ENCODE data around the gene FMO2.

The FMO2 gene, protein sequence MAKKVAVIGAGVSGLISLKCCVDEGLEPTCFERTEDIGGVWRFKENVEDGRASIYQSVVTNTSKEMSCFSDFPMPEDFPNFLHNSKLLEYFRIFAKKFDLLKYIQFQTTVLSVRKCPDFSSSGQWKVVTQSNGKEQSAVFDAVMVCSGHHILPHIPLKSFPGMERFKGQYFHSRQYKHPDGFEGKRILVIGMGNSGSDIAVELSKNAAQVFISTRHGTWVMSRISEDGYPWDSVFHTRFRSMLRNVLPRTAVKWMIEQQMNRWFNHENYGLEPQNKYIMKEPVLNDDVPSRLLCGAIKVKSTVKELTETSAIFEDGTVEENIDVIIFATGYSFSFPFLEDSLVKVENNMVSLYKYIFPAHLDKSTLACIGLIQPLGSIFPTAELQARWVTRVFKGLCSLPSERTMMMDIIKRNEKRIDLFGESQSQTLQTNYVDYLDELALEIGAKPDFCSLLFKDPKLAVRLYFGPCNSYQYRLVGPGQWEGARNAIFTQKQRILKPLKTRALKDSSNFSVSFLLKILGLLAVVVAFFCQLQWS

DNA sequence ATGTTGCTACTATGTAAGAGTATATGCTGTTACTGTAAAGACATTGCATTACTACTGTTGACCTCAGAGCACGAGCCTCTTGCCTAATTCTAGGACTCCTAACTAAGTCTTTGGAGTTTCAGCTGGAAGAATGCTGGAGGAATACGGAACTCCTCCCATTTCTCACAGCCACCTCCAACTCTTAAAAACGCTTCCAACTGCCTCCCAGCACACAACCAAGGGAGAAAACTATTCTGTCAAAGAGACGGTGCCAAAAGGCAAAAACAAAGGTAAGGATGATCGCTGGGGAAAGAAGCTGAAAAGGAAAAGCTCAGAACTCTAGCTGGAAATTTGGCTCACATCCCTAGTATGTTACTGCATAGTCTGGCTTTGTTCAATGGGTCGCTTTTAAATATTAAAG is at the start of gene FMO2:
Gene FMO2 (plus strand): TSS at position 210 of the 400 bp plus-strand sequence. CDS start 414 bp downstream, outside the sequence.
- no peak for DNase-seq

DNA sequence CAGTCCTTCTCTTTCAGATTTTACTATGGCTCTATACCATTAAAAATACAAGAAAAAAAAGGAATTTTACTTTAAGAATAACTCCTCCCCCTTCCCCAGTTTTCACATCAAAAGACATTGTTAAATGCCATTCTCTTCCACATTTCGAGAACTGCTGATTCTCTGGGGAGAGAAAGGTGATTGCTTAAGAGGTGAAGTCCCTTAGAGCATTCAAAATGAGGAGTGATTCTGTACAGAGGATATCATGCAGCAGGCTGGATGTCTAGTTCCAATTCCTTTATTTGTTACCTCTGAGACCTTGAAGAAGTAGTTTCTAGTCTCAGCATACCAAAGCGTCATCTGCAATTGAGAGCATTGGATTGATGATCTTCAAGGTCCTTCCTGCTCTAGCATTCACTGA is 47.5 kb upstream of the FMO2 start:
- no peak for DNase-seq

DNA sequence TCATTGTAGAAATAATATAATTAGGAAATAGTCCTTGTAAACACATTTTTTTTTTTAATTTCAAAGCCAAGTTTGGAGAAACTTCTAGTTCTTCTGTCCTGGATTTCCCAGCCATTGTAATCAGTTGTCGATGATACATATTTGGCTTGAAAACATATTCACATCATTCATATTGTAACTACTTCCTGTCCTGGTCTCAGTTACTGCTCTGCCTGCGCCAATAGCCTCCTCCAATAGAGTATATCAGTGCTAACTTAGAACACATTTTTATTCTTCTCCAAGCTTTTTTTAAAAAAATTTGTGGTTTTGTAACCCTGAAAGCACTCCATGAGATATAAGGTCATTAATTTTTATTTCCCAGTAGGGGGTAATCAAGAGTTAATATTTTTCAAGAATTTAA is 46.1 kb upstream of the FMO2 start:
- DNase-seq: peak; percentile 69

DNA sequence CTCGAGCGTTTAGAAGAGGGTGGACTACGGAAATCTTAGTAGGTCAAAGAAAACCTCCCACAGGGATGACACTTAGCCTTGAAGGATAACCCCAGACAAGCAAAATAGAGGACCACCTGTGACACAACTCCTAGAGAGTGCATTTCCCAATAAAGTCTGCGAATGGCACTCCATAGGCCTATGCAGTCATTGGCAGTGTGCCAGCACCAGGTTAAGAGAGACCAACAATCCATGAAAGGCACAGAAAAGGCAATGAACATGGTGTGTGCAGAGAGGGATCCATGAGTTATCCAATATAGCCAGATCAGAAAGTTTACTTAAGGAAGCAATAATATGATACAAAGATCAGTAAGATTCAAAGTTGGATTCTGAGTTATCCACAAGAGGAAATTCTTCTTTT is 45.2 kb upstream of the FMO2 start:
- peak; percentile 37 for DNase-seq

DNA sequence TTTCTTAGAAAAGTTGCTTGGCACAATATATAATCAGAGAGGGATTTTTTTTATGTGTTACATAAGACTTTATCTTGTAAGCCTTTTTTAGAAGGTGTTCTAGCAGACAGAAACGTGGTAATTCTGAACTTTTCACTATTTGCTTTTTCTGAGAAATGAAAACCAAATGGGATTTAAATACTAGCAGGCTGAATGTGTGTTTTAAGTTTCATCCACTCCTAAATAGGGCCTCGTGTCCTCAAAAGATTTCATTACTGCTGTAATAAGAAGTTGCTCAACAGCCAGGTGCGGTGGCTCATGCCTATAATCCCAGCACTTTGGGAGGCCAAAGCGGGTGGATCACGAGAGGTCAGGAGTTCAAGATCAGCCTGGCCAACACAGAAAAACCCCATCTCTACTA is 44.7 kb upstream of the FMO2 start:
- no peak for DNase-seq

DNA sequence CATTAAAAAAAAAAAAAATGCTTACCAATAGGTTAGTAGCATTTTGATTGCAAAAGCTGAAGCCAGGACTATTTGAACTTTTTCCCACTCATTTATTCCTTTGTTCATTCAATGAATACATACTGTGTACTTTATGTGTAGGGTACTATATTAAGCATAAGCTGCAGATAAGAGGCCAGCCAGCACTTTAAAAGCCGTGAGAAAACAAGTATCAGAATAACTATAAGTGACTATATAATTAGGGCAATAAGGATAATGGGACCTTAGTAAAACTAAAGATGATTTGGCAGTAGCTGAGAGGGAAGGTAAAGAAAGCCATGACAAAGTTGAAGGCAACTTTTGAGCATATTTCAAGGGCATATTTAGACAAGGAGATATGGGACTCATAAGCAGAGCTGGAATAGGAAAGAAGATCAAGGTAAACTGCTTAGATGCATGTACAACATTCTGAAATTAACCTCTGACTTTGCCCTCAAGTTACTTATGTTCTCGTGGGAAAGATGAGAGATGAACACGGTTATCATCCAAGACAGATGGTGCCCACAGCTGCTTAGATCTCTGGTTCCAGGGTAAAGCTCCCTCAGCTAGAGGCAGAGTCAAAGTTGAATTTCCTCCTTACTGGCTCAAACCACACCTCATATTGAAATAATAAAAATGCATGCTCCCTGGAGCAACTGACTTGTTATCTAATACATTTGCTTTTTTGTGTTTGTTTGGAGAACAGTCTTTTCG is 44.0 kb upstream of the FMO2 start:
- no peak for DNase-seq

DNA sequence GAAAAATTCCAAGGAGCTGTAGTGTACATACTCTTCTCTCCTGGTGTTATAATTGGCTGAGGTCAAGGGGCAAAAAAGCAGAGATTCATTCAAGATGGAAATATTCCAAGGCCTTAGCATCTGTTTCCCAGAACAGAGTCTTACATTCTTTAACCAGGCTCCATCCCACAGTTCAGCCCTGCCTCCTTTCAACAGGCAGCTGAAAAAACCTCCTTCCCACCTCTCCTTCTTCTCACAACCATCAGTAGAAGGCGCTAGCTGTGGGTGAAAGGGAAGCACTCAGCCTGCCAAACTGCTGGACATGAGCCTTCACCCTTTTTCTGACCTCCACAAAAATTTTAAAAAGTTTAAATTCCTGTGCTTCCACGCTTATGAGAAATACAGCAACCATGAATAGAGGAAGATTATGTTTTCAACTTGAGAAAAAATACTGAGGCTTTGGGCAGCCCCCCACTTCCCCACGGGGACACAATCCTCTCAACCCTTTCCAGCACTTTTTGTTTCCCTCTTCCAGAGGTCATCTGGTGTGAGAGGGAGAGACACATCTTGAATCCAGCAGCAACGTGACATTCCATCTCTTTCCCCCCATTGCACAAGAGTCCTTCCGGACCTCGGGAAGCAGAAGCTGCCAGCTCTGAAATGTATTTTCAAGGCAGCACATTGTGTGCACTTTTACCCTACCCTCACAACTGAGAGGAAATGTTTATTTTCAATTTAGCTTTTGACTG is 43.2 kb upstream of the FMO2 start:
- DNase-seq: no peak

DNA sequence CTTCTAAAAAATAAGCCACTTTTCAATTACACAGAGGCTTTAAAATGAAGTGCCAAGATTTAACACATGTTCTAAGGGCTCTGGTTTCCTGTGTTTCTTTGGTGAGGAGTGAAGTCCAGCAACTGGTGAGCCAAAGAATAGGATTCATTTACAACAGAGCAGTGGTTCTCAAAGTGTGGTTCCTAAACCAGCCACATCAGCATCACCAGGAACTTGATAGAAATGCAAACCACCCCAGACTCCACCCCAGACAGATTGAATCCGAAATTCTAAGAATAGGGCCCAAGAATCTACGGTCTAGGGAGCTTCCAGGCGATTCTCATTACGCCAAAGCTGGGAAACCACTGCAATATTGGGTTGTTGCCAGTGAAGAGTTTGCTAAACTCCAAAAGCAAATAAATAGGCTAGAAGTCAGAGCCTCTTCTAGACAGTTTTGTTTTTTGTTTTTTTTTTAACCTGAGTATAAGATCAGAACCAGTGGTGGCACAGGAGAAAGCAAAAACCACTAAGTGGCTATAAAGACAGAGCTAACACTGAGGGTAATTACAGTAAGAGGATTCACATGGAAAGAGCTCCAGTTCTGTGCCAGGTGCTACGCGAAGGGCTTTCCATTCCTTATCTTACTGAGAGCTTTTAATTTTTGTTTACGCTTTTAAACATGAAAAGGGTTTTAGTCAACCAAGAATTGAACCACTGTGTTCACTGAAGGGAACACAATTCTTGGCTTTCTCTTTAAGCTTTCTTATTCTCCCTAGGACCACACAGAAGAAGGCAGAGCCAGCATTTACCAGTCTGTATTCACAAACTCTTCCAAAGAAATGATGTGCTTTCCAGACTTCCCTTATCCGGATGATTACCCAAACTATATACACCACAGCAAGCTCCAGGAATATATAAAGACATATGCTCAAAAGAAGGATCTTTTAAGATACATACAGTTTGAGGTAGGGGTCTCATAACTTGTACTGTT is 42.4 kb upstream of the FMO2 start:
- DNase-seq: peak; percentile 99

DNA sequence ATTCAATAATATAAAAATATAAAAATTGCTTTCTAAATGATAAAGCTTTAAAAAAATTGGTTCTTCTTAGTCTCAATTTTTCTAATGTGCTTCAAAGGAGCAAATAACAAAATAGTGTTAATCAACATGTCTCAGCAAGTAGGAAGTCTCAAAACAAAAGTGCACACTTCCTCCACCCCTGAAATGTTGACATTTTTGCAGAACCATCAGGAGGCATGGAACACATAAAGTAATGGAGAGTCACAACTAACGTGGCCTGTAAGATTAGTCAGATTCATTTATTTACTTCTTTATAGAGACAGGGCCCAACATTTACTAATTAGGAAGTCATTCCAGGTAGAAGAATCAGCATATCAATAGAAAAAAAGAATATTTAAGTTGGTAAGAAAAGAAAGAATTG is 34.9 kb upstream of the FMO2 start:
- no peak for DNase-seq

DNA sequence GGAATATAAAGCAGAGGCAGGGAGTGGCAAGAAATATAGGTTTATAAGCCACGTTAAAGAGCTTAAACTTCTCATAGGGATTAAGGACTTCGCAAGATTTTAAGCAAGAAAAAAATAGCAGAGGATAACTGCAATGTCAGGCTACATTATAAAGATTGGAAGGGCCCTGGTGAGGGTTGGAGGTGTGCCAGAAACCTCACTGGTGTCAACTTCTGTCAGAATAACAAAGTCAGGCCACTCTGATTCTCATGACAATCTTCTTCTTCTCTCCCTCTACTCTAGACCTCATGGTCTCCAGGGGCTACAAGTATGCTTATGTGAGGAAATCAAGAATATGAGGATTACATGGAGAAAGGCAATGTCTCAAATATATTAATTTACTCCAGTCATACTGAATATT is 32.6 kb upstream of the FMO2 start:
- no peak for DNase-seq

DNA sequence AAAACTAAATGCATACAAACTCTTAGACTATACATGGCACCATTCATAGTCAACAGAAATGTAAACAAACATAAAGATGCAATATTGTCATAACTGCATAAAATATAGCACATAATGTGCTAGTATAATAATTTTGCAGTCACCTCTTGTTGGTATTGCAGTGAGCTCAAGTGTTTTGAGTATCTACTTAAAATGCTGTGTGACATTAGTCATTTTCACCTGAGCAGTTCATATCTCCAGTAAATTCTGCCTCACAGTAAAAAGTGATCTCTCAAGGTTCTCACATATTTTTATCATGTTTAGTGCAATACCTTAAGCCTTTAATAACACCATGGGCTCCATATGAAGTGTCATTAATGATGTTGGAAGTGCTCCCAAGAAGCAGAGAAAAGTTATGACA is 29.6 kb upstream of the FMO2 start:
- no peak for DNase-seq

DNA sequence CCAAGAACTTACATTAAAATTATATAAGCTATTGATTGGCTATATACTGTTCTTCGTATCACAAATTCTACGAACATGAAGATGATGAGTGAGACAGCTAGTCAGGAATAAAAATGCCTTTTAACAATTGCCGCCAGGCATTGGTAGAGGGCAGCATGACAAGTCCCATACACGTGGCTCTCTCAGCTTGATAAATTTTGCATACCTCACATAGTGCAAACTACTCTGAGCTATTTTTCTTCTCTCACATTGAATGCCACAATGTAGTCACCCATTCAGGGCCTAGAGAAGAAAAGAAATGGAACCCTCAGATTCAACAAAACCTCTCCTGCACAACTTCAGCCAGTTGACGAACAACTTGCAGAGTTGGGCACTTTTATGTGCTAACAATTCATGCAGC is 27.0 kb upstream of the FMO2 start:
- DNase-seq: no peak

DNA sequence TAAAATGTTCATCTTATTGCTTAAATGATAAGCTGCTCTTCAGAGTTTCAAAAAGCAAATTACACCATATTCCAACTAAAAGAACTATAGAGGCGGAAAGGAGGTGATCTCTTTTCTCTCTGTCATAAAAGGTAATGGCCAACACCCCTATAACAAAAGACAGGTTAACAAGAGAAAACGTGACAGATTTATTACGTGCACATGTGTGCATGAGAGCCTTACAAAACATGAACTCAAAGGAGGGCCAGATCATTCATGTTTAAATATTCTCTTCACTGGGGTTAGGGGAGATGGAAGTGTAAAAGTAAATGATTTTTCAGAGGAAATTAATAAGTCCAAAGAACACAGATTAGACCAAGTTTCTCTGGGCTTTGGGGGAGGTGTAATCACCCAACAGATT is 26.5 kb upstream of the FMO2 start:
- no peak for DNase-seq

DNA sequence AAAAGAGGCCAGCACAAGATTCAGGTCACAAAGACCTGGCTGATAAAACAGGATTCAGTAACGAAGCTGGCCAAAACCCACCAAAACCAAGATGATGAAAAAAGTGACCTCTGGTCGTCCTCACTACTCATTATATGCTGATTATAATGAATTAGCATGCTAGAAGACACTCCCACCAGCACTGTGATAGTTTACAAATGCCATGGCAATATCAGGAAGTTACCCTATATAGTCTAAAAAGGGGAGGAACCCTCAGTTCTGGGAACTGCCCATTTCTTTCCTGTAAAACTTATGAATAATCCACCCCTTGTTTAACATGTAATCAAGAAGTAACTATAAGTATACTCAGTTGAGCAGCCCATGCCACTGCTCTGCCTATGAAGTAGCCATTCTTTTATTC is 26.0 kb upstream of the FMO2 start:
- no peak for DNase-seq

DNA sequence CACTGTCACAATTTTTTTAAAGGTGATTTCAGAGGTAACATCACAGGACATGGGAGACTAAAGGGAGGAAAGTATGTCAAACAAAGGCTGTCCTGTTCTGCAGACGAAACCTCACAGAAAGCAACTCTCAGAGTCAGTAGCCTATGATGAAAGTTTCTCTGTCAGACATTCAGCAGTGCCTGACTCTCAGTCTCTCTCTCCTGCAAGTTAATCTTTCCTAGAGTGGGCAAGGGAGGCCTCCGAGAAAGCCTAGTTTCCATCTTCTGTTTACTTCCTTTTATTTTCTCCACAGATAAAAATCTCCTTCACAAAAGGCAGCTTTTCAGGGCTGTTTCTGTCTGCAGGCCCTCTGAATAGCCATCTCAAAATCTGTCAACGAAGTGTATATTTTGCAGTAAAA is 24.9 kb upstream of the FMO2 start:
- DNase-seq: no peak

DNA sequence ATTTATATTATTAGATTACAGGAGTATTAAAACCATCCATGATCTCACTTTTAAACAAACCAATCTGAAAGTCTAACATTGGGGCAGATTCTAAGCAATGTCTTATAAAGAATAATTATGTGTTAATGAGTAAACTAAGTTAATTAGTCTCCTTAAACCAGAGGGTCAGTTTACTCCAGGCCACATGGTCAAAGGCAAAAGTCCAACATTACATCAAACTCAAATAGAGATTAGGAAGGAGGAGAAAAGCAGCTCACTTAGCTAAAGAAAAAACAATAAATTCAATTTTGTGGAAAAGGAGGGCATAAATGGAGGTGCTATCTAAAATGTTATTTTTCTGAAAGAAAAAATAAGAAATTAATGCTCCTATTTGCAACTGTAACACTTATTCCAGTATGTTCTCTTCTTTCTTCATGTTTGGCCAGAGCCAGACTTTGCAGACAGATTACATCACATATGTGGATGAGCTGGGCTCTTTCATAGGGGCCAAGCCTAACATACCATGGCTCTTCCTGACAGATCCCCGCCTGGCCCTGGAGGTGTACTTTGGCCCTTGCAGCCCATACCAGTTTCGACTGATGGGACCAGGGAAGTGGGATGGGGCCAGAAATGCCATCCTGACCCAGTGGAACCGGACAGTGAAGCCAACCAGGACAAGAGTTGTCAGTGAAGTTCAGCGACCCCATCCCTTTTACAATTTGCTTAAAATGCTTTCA is 24.3 kb upstream of the FMO2 start:
- no peak for DNase-seq

DNA sequence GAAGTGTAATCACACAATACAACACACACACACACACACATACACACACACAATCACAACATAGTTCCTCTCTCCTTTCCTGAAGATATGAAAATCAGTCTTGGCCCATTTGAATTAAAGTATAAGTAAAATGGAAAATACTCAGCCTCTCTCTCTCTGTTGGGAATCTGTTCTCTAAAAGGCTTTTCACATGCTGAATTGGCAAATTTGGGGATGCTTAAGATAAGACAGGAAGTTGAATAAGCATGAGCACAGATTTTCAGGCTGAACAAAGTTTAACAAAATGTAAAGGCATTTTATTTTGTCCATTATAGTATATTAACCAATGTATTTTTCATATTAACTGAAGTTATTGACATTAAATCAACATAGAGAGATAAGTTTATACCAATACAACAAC is 23.7 kb upstream of the FMO2 start:
- no peak for DNase-seq

DNA sequence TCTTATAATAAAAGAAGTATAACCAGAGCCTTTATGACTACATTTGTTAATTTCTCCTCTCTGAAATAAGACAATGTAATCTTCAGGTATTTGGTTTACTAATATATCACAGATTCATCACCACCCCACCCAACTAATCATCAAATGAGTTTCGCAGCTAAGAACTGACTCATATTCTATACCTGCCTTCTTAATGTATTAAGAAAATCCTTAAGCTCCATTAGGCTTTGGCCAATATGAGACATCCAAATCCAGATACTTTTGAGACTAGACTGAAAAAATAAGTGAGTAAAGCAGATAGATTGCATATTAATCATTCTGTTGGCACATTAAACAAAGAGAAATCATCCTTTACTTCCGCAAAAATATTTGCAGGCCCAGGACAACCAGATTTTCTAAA is 18.7 kb upstream of the FMO2 start:
- DNase-seq: no peak

DNA sequence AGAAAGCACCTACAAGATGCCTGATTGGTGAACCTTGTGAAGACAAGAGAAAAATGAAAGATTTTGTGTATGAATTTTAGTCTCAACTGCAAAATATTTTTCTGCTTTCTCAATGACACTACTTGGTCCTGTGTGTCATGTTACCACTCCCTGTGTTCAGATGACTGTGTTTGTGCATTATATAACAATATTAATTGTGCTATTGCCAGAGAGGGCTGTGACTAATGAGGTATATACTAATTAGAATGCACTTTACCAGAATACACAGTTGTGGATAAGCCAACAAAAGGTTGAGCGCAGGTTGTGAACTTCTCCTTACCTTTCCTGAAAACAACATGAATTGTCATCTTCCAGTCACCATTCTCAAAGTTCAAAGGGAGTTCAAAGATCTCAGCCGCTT is 17.3 kb upstream of the FMO2 start:
- DNase-seq: no peak

DNA sequence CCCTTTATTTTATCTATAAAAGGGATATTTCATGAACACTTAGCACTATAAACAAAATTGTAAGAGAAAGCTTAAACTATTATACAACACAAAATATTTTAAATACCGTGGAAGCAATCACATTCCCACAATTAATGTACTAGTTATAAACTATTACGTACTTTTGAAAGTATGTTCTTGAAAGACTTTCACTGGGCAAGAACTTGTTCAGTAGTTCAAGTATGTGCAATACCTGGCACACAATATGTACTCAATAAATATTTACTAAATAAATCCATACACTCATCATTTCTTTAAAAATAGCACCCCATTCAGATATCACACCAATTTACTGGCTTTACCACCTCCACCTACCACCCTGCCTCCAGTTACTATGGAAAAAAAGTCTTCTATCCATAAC is 12.6 kb upstream of the FMO2 start:
- no peak for DNase-seq

DNA sequence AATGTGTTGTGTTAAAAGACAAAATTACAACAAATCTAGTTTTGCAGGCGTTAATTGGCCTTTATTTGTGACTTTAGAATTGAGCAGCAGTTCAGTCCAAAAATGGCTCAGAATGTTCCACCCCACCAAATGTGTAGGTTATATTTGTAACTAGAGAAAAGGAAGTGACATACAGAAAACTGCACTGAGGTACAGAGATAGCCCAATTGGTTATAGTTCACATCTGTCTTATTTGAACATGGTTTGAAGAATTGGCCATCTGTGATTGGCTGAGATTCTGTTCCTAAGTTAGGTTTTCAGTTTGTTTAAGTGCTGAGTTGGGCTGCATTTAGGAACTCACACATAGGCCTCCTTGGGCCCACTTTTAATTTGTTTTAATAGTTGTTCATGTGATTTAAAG is 12.0 kb upstream of the FMO2 start:
- no peak for DNase-seq
